GM19023 (cell line): Measurements from ENCODE around the gene ZDHHC23.

ENCODE experiments used
- ATAC-seq: cut with Tn5 transposase; IDR thresholded peaks from one replicate; pipeline ENCODE4 v1.9.1; 2021; ENCODE audit warnings: mild to moderate bottlenecking, moderate library complexity; ENCODE audit not compliant: unreplicated experiment

ZDHHC23 gene

DNA sequence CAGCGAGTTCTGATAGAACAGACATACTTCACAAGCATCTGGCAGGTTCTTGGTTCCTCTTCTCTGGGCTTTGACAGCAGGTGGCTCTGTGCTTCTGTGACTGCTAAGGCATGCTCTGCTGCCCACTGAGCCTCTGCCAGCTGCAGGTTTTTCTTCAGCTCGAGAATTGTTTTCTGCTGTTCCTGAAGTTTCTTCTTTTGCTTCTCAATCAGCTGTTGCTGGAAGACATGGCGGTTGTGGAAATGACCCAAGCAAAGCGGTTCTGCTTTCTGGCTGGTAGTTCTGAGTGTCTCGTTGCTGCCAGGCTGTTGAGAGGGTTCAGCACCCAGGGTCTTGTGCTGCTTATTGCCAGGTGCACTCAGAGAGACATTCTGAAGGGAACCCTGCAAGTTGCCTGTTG lies 57.7 kb downstream of the ZDHHC23 start:
- peak; percentile 88 for ATAC-seq

- no peak for ATAC-seq
These were observed 63.4 kb downstream of the ZDHHC23 start for GRCh38 chr3:114011059-114011797.
